ENCODE measurements around the gene MPDZ. TPM values are rescaled to one million over a fixed set of nuclear protein-coding genes. Genes with fewer than 3 reads are reported as not detected.

Gene MPDZ
- total and polyA plus RNA-seq, 2 of the 4 experiments (the other 2 are of a cell fraction) = 18.8 to 39.3 TPM

GRCh38 chr9:13076616-13077015 is 202.9 kb downstream of the MPDZ start:
- ChIA-PET POLR2A (ENCODE audit: unreplicated experiment) (no interaction called here), CTCF (no interaction called here)
- Histone ChIP-seq H4K20me1 (ENCODE audit: insufficient read depth, low read length) (no peaks in the 10 kb centered on the region), H3K9me1 (ENCODE audit: insufficient read depth, low read length) (no peaks in the 10 kb centered on the region), H2AK9ac (replicated peaks; ENCODE audit: low read depth, low read length, poor library complexity) (no peak overlapping the region), H4K91ac (ENCODE audit: insufficient read depth, low read depth, low read length) (no peak overlapping the region), H2AFZ (replicated peaks; ENCODE audit: low read length, poor library complexity) (no peak overlapping the region), H4K8ac (ENCODE audit: low read depth in 2 of 2, low read length in 2 of 2) (no peak overlapping the region), H3K36me3 (ENCODE audit: control insufficient read depth, insufficient read depth, low read length) (no peaks in the 10 kb centered on the region), H2BK120ac (ENCODE audit: low read depth, low read length) (no peak overlapping the region), H3K9me3 (ENCODE audit: control insufficient read depth, insufficient read depth, low read length) (no peaks in the 10 kb centered on the region), H3K79me1 (ENCODE audit: low read depth in 1 of 2, low read length in 2 of 2) (no peaks in the 10 kb centered on the region), H3K56ac (ENCODE audit: extremely low read depth, insufficient read depth, low read length) (no peak overlapping the region), H4K5ac (ENCODE audit: low read depth, low read length) (no peak overlapping the region), H2BK15ac (ENCODE audit: low read depth, low read length) (no peak overlapping the region), H3K18ac (ENCODE audit: low read depth, low read length) (no peak overlapping the region), H3K14ac (replicated peaks; ENCODE audit: low read depth, low read length) (no peak overlapping the region), H3K23ac (ENCODE audit: low read depth, low read length) (no peak overlapping the region), H3K4me3 (ENCODE audit: insufficient read depth, low read depth, low read length) (no peak overlapping the region), H2AK5ac (ENCODE audit: low read depth, low read length) (no peak overlapping the region), H3K9ac (ENCODE audit: low read depth, low read length) (no peak overlapping the region), H3K27ac (ENCODE audit: insufficient read depth, low read length) (no peak overlapping the region), H2BK5ac (ENCODE audit: low read depth, low read length, poor library complexity, severe bottlenecking) (no peak overlapping the region), H3K4me1 (ENCODE audit: control insufficient read depth, insufficient read depth, low read length) (no peaks in the 10 kb centered on the region), H3K27me3 (ENCODE audit: control insufficient read depth, insufficient read depth, low read length) (no peaks in the 10 kb centered on the region; the same call in 1 of the 2 replicates), H3K4ac (ENCODE audit: low read depth, low read length) (no peak overlapping the region), H2BK20ac (ENCODE audit: low read depth, low read length) (no peak overlapping the region), H3K4me2 (ENCODE audit: low read depth, low read length) (no peak overlapping the region)
- in situ Hi-C loops (cut with MboI; ENCODE audit: low sequenced_read_pairs) (no loop called here), dilution Hi-C loops (cut with HindIII; ENCODE audit: low sequenced_read_pairs, unreplicated experiment) (no loop called here), intact Hi-C loops (cut with micrococcal nuclease) (no loop called here)
- no TSS peak for BruUV-seq (replicated peaks)
- TF ChIP-seq SMC3 (IDR thresholded peaks at IDR 0.05; ENCODE audit: low read depth, low read length) (no peak), MAZ (IDR thresholded peaks at IDR 0.05; ENCODE audit: borderline replicate concordance, low read depth, low read length) (no peak), BHLHE40 (IDR thresholded peaks at IDR 0.05; ENCODE audit: low read depth, low read length) (no peak), FOS (IDR thresholded peaks at IDR 0.05; ENCODE audit: low read depth, low read length) (no peak), NFE2L2 (IDR thresholded peaks at IDR 0.05; ENCODE audit: low read depth, low read length) (no peak), RAD21 (IDR thresholded peaks at IDR 0.05; ENCODE audit: low read length) (no peak), RFX5 (IDR thresholded peaks at IDR 0.05; ENCODE audit: low read depth, low read length) (no peak), ELK1 (IDR thresholded peaks at IDR 0.05; ENCODE audit: borderline replicate concordance, low read depth, low read length) (no peak), CTCF (conservative IDR thresholded peaks at IDR 0.05; ENCODE audit: low read depth, low read length) (no peak), MXI1 (IDR thresholded peaks at IDR 0.05; ENCODE audit: borderline replicate concordance, low read depth, low read length) (no peak)
- TF ChIP-seq, protein P1, sequence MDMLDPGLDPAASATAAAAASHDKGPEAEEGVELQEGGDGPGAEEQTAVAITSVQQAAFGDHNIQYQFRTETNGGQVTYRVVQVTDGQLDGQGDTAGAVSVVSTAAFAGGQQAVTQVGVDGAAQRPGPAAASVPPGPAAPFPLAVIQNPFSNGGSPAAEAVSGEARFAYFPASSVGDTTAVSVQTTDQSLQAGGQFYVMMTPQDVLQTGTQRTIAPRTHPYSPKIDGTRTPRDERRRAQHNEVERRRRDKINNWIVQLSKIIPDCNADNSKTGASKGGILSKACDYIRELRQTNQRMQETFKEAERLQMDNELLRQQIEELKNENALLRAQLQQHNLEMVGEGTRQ (IDR thresholded peaks at IDR 0.05; ENCODE audit: low read depth, low read length) = no peak
- ATAC-seq (ENCODE audit: low read depth) (no peak), DNase-seq (no peak)
